ENCODE data around the gene GOLGA8M.
"Not testable (repeated sequence)": the region's sequence is repeated elsewhere in the genome, so short reads cannot be mapped to it uniquely, and the experiment has no call there.

DNA sequence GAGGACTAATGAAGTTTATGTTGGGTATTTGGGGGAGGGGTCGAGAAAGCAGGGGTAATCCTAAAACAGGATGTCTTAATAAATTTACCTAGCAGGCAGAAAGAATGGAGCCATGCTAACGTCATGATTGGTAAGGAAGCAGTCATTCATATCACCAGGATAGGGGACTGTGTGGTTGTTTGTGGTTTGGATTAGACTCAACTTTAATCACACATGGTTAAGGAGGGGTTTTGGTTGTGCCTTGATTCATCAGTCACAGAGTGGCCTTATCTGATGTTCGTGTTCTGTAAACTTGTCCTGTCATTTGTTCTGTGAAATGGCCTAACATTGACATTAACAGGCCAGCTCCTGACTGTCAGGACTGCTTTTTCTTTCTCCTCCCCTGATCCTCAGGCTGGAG, 40.1 kb downstream of the GOLGA8M start:
- TF ChIP-seq, protein P1, sequence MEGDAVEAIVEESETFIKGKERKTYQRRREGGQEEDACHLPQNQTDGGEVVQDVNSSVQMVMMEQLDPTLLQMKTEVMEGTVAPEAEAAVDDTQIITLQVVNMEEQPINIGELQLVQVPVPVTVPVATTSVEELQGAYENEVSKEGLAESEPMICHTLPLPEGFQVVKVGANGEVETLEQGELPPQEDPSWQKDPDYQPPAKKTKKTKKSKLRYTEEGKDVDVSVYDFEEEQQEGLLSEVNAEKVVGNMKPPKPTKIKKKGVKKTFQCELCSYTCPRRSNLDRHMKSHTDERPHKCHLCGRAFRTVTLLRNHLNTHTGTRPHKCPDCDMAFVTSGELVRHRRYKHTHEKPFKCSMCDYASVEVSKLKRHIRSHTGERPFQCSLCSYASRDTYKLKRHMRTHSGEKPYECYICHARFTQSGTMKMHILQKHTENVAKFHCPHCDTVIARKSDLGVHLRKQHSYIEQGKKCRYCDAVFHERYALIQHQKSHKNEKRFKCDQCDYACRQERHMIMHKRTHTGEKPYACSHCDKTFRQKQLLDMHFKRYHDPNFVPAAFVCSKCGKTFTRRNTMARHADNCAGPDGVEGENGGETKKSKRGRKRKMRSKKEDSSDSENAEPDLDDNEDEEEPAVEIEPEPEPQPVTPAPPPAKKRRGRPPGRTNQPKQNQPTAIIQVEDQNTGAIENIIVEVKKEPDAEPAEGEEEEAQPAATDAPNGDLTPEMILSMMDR (IDR thresholded peaks at IDR 0.05), result not testable (repeated sequence)
- not testable (repeated sequence) for TF ChIP-seq POLR2AphosphoS5, EP300 (IDR thresholded peaks at IDR 0.05)
